Effector CD4-positive, alpha-beta T cell (primary cell): ENCODE data around the gene MARVELD3. TPM values are rescaled to one million over a fixed set of nuclear protein-coding genes. Genes with fewer than 3 reads are reported as not detected.
A peak's percentile ranks its signal among the peaks of the same experiment; 100 is the strongest.
"Not testable (repeated sequence)": the region's sequence is repeated elsewhere in the genome, so short reads cannot be mapped to it uniquely, and the experiment has no call there.

ENCODE experiments used
- DNase-seq: peaks from one replicate; pipeline ENCODE4 v3.0.0-alpha.2; 2020
- total RNA-seq: gene quantifications from one replicate; lab custom pipeline; 2026; lab: John Stamatoyannopoulos, UW

MARVELD3 gene, protein sequence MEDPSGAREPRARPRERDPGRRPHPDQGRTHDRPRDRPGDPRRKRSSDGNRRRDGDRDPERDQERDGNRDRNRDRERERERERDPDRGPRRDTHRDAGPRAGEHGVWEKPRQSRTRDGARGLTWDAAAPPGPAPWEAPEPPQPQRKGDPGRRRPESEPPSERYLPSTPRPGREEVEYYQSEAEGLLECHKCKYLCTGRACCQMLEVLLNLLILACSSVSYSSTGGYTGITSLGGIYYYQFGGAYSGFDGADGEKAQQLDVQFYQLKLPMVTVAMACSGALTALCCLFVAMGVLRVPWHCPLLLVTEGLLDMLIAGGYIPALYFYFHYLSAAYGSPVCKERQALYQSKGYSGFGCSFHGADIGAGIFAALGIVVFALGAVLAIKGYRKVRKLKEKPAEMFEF
- total RNA-seq, result not detected

DNA sequence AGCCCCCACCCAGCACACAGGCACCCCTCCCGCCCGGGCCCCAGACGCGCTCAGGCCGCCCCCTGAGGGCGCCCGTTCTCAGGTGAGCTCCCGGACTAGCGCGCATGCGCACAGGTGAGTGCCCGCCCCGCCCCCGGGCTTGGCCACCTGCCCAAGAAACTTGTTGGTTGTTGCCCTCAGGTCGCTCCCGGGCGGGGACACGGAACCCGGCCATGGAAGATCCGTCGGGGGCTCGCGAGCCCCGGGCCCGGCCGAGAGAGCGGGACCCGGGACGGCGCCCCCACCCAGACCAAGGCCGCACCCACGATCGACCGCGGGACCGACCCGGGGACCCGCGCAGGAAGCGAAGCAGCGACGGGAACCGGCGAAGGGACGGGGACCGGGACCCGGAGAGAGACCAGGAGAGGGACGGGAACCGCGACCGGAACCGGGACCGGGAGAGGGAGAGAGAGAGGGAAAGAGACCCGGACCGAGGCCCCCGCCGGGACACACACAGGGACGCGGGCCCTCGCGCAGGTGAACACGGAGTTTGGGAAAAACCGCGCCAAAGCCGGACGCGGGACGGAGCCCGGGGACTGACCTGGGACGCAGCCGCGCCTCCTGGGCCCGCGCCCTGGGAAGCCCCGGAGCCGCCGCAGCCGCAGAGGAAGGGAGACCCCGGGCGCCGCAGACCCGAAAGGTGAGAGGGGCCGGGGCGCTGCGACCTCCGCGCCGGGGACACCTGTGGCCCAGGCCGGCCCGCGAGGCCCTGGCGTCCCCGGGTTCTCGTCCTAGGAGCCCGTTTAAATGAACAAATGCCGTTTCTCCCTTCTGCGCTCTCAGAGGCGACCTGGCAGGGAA, at the start of gene MARVELD3:
Gene MARVELD3 (plus strand): TSS at position 167 of the 840 bp plus-strand sequence. CDS start 46 bp downstream, at position 213.
- no peak for DNase-seq

DNA sequence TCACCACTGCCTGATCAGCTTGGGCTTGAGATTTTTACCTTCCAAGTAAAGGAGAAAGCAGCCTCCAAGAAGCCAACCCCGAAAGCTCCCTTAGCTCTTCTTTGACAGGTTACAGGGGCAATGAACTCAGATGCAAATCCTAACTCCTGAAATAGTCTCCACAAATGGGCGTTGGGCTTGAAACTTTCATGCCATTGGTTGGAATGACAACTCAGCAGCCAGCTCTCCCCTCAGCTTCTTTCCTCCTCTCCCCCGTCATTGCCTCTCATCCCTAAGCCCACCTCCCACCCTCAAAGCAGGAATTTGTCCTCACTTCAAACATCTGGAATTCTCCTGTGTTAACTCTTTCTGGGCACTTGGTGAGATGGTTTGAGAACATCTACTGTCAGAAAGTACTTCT, 49.0 kb upstream of the MARVELD3 start, which contains the start of gene TAT:
Gene TAT (minus strand): TSS at position 122 of the 400 bp plus-strand sequence. CDS start 677 bp downstream, outside the sequence.
- DNase-seq, result no peak

DNA sequence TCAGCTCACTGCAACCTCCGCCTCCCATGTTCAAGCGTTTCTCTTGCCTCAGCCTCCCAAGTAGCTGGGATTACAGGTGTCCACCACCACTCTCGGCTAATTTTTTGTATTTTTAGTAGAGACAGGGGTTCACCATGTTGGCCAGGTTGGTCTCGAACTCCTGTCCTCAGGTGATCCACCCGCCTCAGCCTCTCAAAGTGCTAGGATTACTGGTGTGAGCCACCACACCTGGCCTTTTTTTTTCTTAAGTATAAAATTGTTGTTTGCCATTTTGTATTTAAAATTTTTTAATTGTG, 43.5 kb upstream of the MARVELD3 start:
- not testable (repeated sequence) for DNase-seq

DNA sequence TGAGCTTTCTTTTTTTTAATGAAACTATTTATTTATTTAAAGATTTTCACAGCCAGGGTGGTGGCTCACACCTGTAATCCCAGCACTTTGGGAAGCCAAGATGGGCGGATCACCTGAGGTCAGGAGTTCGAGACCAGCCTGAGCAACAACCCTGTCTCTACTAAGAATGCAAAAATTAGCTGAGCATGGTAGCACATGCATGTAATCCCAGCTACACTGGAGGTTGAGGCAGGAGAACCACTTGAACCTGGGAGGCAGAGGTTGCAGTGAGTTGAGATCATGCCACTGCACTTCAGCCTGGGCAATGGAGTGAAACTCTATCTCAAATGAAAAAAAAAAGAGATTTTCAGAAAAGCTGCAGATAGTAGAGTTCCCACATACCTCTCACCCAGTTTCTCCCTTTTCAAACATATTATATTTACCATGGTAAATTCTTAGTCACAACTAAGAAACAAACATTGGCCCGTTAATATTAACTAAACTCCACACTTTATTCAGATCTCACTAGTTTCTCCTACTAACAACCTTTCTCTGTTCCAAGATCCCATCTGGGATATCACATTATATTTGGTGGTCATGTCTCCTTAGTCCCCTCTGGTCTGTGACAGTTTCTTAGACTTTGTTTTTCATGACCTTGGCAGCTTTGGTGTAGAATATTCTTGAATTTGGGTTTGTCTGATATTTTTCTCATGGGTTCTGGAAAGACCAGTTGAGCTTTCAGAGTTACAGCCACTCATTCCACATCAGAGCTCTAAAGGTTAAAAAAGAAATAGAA, 41.3 kb upstream of the MARVELD3 start:
- DNase-seq, result no peak

DNA sequence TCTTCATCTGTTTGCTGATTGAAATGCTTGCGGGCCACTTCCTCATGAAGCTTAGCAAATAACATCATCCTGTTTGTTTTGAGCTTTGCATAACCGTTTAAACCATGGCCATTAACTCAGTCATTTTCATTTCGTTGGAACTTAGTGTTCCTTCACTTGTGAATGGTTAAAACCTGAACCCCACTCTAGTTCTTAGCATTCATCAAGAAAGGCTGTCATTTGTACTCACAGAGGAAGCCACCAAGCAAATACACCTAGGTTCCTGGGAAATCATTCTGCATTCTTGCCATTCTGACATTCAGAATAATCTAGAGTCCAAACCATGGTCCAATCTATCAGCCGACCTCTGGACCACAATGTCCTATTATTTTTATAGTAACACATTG, 40.7 kb upstream of the MARVELD3 start:
- no peak for DNase-seq

DNA sequence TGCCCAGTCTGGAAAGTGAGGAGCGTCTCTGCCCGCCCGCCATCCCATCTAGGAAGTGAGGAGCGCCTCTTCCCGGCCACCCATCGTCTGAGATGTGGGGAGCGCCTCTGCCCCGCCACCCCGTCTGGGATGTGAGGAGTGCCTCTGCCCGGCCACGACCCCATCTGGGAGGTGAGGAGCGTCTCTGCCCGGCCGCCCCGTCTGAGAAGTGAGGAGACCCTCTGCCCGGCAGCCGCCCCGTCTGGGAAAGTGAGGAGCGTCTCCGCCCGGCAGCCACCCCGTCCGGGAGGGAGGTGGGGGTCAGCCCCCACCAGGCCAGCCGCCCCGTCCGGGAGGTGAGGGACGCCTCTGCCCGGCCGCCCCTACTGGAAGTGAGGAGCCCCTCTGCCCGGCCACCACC, 36.6 kb upstream of the MARVELD3 start:
- not testable (repeated sequence) for DNase-seq

DNA sequence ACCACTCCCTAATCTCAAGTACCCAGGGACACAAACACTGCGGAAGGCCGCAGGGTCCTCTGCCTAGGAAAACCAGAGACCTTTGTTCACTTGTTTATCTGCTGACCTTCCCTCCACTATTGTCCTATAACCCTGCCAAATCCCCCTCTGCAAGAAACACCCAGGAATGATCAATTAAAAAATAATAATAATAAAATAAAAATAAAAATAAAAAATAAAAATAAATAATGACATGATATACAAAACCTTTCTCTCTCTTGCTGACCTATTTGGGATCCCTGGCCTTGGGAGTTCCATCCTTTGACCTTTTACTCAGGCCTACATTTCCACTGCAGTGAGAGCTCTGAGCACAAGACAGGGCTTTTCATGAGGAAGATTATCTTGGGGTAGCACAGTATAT, 35.9 kb upstream of the MARVELD3 start:
- not testable (repeated sequence) for DNase-seq

DNA sequence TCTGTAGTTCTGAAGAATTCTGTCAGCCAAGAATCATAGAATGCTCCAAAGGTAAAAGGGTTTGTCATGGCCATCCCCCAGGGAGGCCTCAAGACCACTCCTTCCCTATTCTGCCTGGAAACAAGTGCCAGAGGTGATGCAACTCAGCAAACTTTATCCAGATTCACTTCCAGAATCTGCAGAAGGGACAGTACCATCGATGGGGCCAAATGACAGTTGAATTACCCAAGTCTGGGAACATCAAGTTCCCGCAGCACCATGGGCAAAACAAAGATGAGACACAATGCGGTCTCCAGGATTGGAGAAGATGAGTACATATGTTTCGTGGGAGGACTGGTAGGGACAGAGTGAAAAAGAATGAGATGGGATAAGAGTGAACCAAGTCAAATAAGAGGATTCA, 35.4 kb upstream of the MARVELD3 start:
- no peak for DNase-seq

DNA sequence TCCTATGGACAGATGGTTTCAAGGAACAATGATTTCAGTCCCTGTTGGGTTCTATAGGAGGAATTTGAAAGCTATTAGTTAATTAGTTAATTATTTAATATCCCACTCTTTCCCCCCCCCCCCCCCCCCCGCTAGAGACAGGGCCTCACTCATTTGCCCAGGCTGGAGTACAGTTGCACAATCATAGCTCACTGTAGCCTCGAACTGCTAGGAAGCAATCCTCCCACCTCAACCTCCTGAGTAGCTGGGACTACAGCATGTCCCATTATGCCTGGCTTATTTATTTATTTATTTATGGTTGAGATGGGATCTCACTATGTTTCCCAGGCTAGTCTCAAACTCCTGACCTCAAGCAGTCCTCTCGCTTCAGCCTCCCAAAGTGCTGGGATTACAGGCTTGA, 34.1 kb upstream of the MARVELD3 start:
- no peak for DNase-seq

DNA sequence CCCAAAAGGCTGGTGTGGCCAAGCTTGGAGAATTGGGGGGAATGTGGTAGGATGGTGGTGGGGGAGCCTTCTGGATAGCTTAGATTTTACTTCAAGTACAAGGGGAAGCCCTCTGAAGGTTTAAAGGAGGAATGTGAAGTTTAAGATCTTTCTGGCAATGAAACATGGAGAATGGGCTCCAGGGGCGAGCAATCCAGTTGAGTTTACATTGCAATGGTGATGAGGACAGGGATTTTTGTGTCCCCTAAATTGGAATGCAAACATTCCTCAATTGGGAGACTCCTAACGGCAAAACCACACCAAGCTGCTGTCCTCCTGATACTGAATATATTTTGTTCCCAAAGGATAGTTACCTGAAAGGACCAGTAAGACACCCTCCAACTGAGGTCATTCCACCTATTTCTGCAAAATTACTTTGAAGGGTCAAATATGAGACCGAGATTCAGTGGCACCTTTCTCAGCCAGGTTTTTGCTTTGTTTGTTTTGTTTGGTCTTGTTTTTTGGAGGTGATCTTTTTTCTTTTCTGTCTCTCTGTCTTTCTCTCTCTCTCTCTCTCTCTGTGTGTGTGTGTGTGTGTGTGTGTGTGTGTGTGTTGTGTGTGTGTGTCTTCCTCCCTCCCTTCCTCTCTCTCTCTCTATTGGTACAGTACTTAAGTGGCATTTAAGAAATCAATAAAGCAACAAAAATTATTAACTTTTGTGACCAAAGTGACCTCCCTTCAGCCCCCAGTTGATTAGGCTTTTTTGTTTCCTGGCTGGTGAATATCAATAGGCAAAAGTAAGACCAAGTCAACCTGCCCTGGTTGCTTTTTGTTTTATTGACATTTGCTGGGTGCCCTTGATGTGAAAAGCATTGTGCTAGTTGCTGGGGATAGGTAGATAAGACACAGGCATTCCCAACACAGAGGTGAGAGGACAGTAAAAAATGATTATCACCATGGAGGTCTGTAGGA, 32.7 kb upstream of the MARVELD3 start:
- no peak for DNase-seq

DNA sequence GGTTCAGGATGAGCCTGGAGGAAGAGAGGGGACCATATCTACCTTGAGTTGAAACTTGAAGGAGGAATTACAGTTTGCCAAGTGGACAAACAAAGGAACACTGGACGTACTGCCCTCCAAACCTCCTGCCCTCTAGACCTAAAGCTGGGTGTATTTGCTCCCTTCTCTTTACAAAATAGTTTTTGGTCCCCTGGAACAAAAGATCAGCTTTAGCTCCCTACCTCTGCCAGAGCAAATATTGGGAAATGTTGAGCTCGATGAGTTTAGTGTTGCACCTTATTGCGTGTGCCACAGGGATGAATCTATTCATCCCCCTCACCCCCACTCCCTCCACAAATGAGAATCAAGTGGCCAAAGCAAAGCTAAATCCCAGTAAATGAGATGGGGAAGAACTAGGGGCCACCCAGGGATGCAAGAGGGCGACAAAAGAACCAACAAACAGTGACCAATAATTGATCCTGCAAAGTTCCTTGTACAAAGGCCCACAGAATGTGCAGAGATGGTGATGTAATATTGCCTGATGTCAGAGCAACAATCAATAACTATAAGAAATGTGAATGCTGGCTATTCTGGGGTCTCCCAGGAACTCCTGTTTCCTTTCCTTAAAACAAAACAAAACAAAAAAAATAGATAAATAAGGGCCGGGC, 31.9 kb upstream of the MARVELD3 start:
- no peak for DNase-seq

DNA sequence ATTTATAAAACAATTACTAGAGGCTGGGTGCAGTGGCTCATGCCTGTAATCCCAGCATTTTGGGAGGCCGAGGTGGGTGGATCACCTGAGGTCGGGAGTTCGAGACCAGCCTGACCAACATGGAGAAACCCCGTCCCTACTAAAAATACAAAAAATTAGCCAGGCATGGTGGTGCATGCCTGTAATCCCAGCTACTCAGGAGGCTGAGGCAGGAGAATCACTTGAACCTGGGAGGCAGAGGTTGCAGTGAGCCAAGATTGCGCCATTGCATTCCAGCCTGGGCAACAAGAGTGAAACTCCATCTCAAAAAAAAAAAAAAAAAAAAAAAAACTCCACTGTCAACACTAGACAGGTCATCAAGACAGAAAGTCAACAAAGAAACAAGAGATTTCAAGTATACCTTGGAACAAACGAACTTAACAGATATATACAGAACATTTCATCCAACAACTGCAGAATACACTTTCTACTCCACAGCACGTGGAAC, 30.6 kb upstream of the MARVELD3 start:
- DNase-seq, result not testable (repeated sequence)

DNA sequence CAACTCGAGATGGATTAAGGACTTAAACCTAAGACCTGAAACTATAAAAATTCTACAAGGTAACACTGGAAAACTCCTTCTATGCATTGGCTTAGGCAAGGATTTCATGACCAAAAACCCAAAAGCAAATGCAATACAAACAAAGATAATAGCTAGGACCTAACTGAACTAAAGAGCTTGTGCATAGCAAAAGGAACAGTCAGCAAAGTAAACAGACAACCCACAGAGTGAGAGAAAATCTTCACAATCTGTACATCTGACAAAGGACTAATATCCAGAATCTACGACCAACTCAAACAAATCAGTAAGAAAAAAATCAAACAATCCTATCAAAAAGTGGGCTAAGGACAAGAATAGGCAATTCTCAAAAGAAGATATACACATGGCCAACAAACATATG, 27.6 kb upstream of the MARVELD3 start:
- not testable (repeated sequence) for DNase-seq

DNA sequence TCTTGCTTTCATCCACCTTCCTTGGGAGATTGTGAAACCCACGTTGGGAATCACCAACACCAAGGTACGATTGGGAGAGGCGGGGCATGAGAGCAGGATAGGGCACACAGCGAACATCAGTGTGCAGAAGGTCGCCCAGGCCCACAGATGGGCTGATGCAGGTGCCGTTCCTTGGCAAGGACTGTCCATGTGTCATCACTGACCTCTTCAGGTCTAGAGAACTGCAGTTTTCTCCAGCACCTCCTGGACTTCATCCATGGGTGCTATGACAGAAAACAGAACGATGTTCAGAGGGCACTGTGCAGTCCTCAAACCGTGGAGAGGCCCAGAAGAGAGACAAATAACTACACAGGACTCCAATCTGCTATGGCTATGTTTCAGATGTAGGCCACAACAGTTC, 25.2 kb upstream of the MARVELD3 start:
- no peak for DNase-seq

DNA sequence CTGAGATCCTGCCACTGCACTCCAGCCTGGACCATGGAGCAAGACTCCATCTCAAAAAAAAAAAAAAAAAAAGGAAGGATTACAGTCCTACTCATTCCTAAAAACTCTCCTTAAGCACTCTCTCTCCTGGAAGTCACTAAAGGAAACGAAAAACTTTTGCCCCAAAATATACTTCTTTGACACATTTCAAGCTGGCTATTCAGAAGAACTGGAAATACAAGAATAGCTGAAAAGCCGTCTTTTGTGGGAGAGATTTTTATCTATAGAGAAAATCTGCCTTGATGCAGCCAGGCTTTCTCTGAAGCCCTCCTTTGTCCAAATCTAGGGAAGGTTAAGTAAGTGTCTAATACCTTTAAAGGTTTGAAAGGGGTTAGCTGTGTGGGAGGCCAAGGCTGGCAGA, 16.9 kb upstream of the MARVELD3 start:
- no peak for DNase-seq

DNA sequence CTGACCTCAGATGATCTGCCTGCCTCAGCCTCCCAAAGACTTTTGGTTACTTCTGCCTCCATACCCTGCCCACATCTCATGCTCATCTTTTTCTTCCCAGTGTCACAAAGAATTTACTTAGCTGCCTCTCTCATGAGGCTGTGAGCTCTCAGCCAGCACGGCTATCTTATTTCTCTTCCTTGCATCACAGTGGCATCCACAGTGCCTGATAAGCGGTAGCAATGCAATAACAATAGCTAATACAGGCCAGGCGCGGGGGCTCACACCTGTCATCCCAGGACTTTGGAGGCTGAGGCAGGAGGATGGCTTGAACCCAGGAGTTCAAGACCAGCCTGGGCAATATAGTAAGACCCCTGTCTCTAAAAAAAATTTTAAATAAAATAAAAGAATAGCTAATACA, 15.5 kb upstream of the MARVELD3 start:
- DNase-seq, result no peak

DNA sequence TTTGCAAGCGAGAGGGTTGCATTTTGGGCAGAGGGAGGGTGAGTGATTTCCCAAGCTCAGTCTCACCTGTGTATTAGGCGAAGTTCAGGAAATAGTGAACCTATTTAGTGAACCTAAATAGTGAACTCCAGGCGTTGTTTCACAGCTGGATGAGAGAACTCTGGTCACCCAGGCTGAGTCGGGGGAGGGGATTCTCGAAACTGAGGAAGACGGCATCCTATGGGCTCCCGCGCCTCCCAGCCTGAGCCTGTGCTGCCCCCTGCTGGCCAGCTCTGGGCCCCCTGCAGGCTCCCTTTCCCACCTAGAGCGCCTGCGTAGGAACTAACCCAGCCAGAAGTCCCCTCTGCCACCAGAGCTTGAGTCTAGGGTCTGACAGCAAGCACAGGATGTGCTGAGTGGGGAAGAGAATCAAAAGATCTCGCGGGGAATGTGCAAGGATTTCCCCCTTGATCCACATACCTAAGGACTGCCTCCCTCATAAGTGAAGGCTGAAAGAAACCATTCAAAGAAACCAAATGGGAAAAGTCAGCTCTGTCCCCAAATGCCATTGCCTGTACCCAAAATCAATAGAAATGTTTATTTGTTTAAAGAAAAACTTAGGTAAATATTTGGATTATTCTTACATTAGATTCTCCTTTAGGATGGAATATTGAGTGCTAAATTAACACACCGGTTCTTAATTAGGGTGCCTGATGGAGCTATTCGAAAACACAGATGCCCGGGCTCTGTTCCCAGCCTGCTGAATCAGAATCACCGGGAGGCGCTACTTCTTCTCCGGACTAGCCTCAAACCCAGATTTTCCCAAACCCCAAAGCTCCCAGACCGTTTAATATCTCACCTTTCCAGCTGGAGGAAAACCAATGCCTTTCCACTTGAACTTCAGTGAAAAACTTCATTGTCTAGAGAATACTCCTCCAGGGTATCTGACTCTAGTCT, 14.8 kb upstream of the MARVELD3 start:
- peak; percentile 67 for DNase-seq

DNA sequence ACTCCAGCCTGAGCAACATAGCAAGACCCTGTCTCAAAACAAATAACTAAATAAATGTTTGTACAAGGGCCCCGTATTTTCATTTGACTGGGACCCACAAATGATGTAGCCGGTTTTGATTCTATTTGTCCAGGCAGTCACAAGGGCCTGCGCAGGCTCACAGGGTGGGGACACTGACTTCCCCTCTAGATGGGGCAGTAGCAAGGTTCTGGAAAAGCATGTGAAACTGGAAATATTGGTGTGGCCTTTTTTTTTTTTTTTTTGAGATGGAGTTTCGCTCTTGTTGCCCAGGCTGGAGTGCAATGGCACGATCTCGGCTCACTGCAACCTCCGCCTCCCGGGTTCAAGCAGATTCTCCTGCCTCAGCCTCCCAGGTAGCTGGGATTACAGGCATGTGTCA, 11.0 kb upstream of the MARVELD3 start:
- not testable (repeated sequence) for DNase-seq

DNA sequence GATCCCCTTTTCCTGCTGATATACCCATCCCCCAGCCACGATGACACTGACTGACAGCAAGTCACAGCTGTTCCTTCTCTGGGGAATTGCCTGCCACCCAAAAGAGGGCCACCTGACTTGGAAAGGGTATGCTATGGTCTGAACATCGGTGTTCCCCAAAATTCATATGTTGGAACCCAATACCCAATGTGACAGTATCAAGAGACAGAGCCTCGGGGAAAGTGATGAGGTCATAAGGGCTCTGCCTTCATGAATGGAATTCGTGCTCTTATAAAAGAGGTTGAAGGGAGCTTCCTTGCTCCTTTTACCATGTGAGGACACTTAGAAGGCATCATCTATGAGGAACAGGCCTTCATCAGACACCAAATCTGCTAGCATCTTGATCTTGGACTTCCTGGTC, 7.6 kb upstream of the MARVELD3 start:
- no peak for DNase-seq

DNA sequence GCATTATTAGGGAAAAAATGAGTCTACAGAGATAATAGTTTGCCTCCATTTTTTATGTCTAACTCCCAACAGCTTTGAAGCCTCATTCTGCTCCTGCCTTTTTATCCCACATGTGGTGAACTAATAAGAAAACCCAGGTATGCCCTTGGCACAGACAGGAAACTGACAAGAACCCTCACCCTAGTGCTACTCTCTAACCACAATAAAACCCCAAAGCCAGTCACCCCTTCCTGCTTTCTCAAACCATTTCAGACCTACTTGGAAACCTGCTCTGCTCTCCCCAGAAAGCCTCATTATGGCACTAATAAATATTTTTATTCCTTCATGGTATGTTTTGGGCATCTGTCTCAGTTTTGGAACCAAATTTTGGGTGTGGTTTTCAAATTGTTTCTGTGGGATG, 3.9 kb upstream of the MARVELD3 start:
- DNase-seq, result no peak
